CD4-positive, alpha-beta T cell treated with Interleukin-17A for 4 hours (primary cell): Measurements from ENCODE around the gene PDCD6IP.
"Not testable (repeated sequence)": the region's sequence is repeated elsewhere in the genome, so short reads cannot be mapped to it uniquely, and the experiment has no call there.

Experiments used
- DNase-seq: peaks from one replicate; pipeline ENCODE4 v3.0.0-alpha.2; 2020; ENCODE audit warnings: mixed read lengths

The PDCD6IP gene

DNA sequence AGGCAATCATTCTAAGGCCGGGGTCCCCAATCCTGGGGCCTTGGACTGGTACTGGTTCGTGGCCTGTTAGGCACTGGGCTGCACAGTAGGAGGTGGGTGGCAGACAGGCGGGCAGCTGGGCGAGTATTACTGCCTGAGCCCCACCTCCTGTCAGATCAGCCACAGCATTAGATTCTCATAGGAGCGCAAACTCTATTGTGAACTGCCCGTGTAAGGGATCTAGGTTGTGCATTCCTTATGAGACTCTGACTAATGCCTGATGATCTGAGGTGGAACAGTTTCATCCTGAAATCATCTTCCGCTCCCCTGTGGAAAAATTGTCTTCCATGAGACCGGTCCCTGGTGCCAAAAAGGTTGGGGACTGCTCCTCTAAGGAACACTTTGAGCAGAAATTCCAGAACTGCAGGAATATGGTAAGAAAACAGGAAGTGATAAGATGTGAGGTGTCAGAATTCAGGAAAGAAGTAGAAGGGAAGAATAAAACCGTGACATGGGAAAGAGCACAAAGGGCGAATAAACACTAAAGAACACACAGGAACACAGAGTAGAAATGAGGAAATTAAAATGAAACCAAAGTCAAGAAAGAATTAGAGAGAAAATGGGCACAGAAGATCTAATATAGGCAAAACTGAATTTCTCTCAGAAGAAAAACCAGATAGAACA, 57.6 kb downstream of the PDCD6IP start:
- DNase-seq, result no peak

DNA sequence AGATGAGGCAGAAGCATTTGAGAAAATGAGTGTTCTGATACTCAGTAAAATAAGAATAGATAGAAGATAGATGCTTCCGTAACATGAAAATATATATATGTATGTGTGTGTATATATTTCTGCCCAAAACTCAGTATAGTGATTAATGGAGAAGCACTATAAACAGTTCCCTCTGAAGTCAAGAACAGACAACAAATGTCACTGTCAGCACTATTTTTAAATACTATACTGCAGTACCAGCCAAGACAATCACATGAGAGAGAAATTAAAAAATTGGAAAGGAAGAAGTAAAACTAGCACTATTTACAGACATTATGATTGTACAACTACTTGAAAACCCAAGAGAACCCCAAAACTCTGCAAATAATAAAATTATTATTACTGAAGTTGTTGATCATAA, 59.3 kb downstream of the PDCD6IP start:
- not testable (repeated sequence) for DNase-seq

DNA sequence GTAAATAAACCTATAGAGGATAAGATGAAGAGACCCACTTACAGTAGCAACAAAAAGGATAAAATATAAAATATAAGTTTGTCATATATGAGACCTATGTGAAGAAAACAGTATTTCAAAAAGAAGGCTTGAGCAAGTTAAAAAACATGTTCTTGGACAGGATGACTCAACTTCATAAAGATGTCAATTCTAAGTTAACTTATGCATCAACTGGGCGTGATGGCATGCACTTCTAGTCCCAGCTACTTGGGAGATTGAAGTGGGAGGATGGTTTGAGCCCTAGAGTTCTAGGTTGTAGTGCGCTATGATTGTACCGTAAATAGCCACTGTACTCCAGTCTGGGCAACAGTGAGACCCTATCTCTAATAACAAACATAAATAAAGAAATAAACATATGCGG, 59.7 kb downstream of the PDCD6IP start:
- DNase-seq, result no peak

DNA sequence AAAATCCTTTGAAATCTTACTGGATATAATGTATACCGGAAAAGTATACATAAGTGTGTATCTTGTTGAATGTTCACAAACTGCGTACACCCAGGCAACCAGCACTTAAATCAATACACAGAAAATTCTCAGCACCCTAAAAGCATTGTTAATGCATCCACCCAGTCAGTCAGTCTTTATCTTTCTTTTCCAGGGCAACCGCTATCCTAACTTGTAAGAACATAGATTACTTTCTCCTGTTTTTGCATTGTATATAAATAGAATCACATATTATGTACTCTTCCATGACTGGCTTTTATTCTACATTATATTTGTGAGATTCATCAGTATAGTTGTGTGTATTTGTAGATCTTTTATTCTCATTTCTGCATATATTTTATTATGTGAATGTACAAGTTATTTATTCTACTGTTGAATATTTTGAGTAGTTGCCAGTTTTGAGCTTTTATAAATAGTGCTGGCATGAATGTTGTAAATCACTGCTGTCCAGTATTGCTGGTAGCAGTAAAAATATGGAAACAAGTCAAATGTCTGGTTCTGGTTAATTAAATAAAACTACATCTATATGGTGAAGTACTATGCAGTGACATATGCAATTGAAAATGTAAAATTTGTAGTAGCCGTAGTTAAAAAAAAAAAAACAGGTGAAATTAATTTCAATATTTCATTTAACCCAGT, 62.1 kb downstream of the PDCD6IP start:
- DNase-seq, result no peak

DNA sequence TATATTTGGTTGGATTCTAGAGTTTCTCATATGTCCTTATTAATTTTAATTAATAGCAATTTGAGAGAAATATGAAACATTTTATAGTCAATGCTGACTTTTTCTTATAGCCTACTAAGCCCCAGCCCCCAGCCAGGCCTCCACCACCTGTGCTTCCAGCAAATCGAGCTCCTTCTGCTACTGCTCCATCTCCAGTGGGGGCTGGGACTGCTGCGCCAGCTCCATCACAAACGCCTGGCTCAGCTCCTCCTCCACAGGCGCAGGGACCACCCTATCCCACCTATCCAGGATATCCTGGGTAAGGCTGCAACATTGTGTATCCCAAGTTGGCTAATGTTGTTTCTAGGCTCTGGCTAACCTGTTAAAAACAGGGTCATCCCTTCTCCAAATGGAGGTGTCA, 66.7 kb downstream of the PDCD6IP start:
- no peak for DNase-seq

DNA sequence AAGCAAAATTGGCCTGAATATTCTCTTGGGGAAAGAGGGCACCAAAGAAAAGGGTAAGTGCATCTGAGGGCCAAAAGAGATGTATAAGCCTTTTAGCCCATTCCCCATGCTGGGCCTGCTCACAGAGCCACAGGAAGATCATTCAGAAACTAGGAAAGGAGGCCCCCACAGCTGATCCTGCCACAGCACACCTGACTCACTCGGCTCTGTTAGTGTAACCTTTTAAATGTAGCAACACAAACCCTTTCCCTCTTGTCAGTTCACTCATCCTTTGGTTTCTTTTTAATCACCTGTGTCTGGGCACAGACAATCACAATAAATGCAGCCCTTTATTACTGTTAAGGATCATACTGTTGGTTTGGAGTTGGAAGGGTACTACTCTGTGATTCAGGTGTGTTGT, 69.9 kb downstream of the PDCD6IP start:
- no peak for DNase-seq

DNA sequence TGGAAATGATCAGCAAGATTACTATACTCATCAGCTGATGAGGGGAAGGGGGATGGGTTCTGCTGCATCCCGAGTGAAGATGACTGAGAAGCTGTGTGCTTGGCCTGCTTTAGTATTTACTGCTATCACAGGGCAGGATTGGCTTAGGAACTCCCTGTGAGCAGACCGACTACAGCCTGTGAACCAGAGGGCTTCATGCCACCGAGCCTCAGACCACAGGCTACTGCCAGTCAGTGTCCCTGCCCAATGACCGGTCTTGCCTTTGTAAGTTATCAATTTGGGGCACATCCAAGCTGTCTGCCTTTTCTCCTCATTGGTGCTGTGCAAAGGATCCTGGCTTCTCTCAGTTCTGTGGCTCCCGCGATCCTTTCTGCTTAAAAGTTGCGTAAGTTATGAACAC, 71.5 kb downstream of the PDCD6IP start:
- no peak for DNase-seq

DNA sequence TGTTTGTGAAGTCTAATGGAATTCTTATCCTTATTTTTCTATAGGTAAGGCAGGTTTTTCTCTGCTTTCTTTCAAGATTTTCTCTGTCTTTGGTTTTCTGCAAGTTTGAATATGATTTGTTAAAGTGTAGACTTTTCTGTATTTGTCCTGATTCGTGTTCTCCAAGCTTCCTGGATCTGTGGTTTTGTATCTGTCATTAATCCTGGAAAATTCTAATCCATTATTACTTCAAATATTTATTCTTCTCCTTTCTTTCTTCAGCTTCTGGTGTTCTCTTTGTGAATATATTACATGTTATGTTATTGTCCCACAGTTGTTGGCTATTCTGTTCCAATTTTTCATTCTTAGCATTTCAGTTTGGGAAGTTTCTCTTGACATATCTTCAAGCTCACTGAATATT, 76.4 kb downstream of the PDCD6IP start:
- DNase-seq, result no peak

DNA sequence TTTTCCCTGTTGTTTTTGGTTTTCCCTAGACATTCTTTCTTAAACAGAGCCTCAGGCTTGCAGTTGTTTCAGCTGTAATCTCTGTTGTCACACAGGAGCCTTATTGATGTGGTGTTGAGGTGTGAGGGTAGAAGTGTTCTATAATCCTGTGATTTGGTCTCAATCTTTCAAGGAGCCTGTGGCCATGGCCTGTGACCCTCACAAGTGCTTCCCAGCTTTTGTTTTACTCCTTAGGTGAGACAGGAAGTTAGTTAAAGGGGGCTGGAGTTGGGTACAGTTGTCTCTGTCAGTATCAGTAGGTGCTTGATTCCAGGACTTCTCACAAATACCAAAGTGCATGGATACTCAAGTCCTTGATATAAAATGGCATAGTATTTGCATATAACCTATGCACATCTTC, 77.2 kb downstream of the PDCD6IP start:
- no peak for DNase-seq

DNA sequence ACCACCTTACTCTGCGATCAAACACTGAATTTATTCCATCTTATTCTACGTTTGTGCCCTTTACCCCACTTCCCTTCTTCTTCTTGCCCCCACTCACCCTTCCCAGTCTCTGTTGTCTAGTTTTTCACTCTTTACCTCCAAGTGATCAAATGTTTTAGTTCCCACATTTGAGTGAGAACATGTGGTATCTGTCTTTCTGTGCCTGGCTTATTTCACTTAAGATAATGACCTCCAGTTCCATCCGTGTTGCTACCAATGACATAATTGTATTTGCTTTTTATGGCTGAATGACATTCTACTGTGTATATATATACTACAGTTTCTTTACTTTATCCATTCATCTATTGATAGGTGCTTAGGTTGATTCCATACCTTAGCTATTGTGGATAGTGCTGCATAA, 78.8 kb downstream of the PDCD6IP start:
- no peak for DNase-seq

DNA sequence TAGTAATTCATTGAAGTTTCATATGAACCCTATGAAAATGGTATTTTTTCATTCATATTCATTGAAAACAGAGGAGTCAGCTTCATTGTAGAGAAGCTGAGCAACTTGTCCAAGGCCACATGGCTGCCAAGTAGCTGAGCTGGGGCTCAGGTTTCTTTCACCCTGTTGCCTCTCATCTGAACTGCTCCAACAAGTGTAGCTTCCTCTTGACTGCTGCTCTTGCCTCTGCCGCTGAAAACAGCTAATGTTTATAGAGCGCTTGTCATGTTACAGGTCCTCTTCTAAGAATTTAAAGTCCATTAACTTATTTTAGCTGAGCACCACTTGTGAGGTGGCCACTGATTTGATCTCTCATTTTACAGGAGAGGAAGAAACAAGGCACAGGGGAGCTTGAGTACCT, 81.1 kb downstream of the PDCD6IP start:
- DNase-seq, result no peak

DNA sequence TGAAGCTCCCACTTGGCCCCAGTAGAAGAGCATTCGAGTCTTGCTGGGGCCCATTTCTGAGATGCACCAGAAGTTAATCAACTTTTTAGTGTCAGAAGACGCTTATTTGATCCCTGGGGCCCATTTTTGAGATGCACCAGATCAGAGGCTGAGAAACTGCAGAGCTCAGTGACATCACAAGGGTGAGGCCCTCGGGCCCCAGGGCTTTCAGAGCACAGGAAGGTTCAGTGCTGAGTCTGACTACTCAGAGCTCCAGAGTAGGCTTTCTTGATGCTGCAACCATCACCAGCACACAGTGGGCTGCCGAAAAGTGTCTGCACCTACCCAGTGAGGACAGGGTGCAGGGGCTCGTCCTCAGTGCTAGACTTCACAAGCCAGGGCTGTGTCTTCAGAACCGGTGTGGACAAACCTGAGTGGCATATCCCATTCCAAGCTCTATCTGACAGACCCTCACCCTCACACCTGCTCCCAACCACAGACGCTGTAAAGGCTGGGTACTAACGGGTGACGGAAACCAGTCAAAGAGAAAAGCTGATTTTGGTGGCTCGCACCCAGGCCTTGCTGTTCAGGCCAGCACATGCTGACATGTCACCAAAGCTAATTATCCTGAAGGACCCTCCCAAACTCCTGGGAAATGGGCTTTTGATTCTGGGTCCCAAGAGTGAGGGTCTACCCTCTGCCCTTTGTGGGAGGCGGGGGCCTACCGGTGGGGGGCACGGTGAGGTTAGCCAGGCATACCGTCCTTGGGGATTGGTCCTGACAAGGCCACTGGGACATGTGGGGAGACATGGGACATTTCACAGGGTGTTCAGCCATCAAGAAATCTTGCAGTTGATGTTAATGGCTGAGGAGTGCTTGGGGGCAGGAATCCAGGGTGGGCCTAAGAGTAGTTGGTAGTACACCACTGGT, 83.0 kb downstream of the PDCD6IP start:
- no peak for DNase-seq

DNA sequence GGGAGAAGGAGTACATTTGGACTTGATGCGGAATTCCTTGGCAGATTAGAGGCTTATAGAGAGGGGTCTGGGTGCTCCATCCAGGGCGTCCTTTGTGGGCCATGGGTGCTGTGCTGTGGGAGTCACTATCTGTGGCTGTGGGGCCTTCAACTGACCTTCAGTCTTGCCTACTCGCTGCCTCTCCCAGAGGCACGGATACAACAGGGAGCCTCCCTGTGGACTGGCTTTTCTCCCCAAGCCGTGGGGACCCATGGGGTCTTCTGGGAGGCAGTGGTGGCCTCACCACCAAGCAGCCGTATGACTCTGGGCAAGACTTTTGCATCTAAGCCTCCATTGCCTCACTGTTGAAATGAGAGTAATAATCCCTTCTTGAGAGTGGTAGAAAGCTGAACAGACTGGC, 83.9 kb downstream of the PDCD6IP start:
- no peak for DNase-seq

DNA sequence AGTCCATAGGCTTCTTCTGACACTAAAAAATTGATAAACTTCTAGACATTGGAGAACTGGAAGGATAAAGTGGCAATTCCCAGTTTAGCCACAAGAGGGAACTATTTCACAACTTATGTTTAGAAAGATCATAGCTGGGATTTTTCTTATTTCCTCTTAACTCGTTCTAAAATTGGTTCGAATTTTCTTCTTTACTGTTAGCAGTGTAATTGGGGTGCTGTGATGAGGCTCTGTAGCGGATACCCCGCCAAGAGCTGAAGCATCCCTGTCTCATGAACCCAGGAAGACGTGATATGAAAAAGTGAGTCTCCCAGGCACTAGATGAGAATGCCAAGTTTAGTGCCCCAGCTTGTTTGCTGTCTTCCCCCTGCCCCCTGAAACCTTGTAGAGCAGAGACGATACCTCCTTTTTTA, 85.1 kb downstream of the PDCD6IP start:
- peak; percentile 29 for DNase-seq

DNA sequence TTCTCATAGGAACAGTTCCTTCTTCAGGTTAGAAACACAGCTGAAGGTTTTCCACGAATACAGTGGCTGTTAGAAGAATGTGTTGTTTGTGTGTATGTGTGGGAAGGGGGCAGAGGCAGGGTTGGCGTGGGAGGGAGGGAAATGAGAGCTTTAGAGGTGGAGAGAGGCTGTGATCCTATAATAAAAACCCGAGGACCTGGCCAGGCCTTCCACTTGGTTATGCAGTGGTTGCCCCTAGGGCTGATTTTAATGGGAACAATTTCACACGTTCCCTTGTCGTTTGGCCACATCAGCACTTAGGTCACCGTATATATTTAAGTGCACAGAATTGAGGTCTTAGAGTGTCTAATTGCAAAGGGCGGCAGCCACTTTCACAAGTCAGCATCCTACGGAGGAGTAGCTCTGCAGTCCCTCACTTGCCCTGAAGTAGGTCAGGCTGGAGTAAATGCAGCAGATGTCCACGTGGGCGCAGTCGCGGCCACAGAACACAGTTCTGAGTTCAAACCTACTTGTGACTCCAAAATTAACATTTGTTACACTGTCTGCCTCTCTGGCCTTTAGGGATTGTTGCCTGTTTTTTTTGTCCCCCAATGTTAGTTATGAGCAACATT, 85.6 kb downstream of the PDCD6IP start:
- no peak for DNase-seq

DNA sequence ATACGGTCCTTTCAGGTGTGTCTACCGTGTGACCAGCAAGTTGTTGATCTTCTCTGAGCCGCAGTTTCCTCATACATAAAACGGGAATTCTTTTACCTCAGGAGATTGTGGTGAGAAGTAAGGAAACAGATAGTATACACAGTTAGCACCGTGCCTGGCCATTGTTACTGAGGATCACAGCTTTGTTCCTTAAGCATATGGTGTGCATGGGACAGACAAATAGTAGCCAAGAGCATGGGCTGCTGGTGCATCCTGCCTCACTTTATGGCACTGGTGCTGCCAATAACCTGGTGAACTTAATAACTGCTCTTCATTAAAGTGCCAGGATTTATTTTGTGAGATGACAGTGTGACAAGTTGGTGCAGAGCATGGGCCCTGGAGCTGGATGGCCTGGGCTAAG, 86.3 kb downstream of the PDCD6IP start:
- DNase-seq, result no peak

DNA sequence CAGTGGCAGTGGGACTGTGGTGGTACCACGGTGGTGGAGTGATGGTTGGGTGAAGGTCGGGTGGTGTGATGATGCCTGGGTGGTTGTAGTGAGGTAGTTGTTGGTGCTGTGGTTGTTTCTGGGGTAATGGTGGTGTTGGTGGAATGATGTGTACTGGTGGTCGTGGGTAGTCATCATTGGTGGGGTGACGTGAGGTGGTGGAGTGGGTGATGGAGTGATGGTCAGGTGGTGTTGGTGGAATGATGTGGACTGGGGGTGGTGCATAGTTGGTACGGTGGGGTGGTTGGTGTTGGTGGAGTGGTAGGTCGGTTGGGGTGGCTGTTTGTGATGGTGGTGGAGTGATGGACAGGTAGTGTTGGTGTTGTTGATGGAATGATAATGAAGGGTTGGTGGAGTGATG, 87.1 kb downstream of the PDCD6IP start:
- no peak for DNase-seq

DNA sequence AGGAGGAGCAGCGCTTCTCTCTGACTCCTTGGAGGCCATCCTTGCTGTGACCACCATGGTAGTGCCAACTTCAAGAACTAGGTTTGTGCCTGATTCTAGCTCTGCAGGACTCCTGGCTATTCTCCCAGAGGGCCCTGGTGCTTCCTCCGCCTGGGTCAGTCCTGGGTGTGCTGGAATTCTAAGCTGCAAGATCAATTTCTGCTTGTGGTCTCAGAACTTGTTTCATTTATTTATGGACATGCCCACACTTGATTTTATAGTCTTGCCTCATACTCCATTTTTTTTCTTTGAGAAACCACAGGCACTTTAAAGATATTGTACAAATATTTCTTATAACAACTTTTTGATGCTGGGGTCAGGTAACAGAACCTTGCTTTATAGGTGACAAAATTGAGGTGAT, 87.6 kb downstream of the PDCD6IP start:
- DNase-seq, result no peak

DNA sequence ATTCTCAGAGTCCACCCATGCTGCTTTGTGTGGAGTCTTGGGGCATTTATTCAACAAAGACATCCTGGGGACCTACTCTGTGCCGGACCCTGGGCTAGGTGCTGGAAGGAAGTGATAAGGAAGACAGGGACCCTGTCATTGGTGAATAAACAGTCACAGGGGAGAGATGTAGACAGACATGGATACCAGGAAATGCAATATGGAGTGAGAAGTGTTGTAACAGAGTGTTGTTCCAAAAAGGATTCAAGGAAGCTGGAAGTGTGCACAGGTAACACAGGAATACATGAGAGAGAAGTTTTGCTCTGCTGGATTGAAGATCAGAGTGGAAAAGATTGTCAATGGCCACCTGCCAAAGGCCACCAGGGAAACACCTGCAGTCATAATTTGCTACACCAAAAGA, 89.0 kb downstream of the PDCD6IP start:
- no peak for DNase-seq

DNA sequence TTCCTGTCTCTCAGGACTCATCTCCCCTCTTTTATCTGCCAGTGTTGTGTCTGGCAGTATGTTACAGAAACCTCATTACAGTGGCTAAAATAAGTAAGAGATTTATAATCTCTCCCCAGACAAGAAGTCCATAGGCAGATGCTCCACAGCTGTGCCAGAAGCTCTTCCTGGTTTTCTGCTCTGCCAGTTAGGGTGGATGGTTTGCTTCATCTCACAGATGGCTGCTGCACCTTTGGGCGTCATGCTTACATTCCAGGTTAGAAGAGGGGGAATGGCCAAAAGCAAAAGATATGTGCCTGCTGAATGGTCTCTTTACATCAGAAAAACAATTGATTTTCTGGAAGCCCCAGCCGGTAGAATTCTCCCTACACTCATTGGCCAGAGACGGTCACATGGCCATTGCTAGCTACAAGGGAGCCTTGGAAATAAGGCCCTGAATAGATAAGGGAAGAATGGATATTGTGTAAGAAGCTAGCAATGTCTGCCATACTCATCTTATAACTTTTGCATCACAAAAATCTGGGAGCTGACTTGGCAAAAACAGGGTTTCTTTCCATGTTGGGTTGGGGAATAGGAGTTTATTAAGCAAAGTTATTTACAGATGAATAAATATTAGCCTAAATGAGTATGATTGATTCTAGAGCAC, 91.1 kb downstream of the PDCD6IP start:
- no peak for DNase-seq

DNA sequence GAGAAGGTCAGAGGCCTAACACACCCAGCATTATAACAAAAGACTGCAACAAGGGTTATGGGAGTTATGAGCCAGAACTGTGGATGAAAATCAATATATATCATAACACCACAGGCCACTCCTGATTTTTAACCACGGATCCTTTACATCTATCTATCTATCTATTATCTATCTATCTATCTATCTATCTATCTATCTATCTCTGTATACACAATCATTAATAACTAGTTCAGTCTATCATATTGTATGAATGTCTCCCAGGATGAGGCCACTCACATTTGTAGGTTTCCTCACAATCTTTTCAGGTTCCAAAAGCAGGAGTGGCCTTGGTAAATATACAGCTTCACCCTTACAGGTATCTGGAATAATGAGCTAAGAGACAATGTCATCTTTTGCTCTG, 94.2 kb downstream of the PDCD6IP start:
- DNase-seq, result no peak

DNA sequence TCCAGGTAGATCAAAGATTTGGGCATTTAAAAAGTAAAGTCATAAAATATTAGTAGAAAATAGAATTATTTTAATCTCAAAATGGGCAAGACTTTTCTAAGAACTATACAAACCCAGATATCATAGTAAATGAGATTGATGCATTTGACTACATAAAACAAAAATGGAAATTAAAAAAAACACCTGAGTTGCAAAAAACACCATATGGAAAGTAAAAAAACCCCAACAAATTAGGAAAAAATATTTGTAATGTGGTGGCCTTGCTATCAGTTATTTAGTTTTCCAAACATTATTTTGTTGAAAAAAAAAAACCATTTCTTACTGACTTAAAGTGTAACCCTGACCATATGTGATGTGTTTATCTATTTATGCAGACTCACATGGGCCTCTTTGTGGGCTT, 97.2 kb downstream of the PDCD6IP start:
- no peak for DNase-seq

DNA sequence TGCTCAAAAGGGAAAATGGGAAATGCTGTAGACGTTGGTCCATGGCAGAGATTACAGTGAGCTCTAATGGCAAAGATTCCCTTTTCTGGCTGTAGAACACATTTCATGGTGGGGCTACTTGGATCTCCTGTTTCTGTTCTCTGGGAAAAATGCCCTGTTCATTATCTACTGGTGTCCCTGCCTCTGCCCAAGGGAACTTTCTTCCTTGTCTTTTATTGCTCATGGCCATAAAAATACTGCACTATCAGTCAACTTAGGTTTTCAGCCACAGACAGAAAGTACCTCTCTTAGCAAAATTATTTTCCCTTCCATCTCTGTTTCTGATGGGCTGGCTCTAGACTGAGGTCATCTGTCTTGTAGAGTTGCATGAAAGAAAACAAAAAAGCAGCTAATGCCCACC, 98.9 kb downstream of the PDCD6IP start:
- no peak for DNase-seq
